RPMI7951 (cell line): ENCODE measurements around the gene MSANTD7. TPM values are rescaled to one million over a fixed set of nuclear protein-coding genes. Genes with fewer than 3 reads are reported as not detected.

ENCODE experiments used
- DNase-seq: peaks from one replicate; pipeline ENCODE4 v3.0.0-alpha.2; 2012; ENCODE audit warnings: low read depth
- total RNA-seq: library from RNA; depleted of rRNA; stranded (reverse); fragments of >200 nt; shearing (Covaris generic); gene quantifications from 2 replicates; pipeline ENCODE4 v1.2.3, GENCODE V29; 2014; rRNA removed

MSANTD7 gene
- total RNA-seq, 1 experiment from 2014 or later, result 24.6 TPM

GRCh38 chr10:14880229-14880628, 42.1 kb downstream of the MSANTD7 start:
- no peak for DNase-seq

GRCh38 chr10:14884082-14884481, 46.0 kb downstream of the MSANTD7 start:
- DNase-seq, result no peak

Other genes starting within 250 kb of the MSANTD7 start
- gene FAM107B, start 63.4 kb upstream of the MSANTD7 start, total RNA-seq, result 33.1 and 39.9 TPM in 2 replicates
- 0.29 TPM in 1 of 2 replicates, not detected in the other for gene CDNF, start 269 bp upstream of the MSANTD7 start, total RNA-seq
- 38.7 and 51.5 TPM in 2 replicates for gene HSPA14, start within 50 bp of the MSANTD7 start, total RNA-seq
- 37.9 and 48.5 TPM in 2 replicates for gene SUV39H2, start 40.6 kb downstream of the MSANTD7 start, total RNA-seq
- 19.9 and 22.9 TPM in 2 replicates for gene DCLRE1C, start 115.8 kb downstream of the MSANTD7 start, total RNA-seq
- 1.3 TPM in 1 of 2 replicates, not detected in the other for gene MEIG1, start 121.1 kb downstream of the MSANTD7 start, total RNA-seq
- not detected in 2 replicates for gene OLAH, start 205.6 kb downstream of the MSANTD7 start, total RNA-seq